ENCODE results near the gene TULP1. TPM values are rescaled to one million over a fixed set of nuclear protein-coding genes. Genes with fewer than 3 reads are reported as not detected.

The TULP1 gene
- total and polyA plus RNA-seq, 2 of the 8 experiments (the other 6 are each of a cell fraction or from before 2014, with no cell fraction given): 3.2 to 6.8 TPM

- no peak overlapping the region for H2AFZ ChIP-seq (ENCODE audit: low read length)
- H3K4ac ChIP-seq (replicated peaks; ENCODE audit: insufficient read length, low read depth, low read length): no peak overlapping the region
- no peak overlapping the region for H2AK5ac ChIP-seq (ENCODE audit: low read depth, low read length)
- DNase-seq (ENCODE audit: low read depth in 1 of 2, low spot score in 2 of 2) (no peak), FAIRE-seq (no peak)
- ChIA-PET CTCF (ENCODE audit: partially characterized antibody) (interaction anchor here (0.9 to 11.0 kb wide), 30 partner anchors 8 to 184 kb away, joined by 3 to 161 read pairs (median 6); partner anchors contain the start of genes DEF6, PPARD and RPL10A), POLR2A (ENCODE audit: partially characterized antibody) (interaction anchor here (1.2 to 12.4 kb wide), 2 partner anchors 23 to 189 kb away, joined by 3 to 197 read pairs; partner anchors contain the start of genes RPL10A and ZNF76)
- peaks cover 2 to 6% (median 5%) of the 10 kb centered on the region in 4 experiments; a peak in 5 of 7 replicates for H3K4me1 ChIP-seq (replicated peaks in 1 of 4; ENCODE audit: control insufficient read depth in 3 of 4, insufficient read depth in 4 of 4, low read length in 3 of 4)
- no peaks in the 10 kb centered on the region for H3K79me2 ChIP-seq (ENCODE audit: control insufficient read depth in 1 of 2, insufficient read depth in 2 of 2, low read length in 2 of 2)
- no peaks in the 10 kb centered on the region for H3K36me3 ChIP-seq (ENCODE audit: control insufficient read depth in 2 of 4, insufficient read depth in 4 of 4, low read length in 3 of 4)
- H2BK15ac ChIP-seq (ENCODE audit: low read length): no peak overlapping the region
- H3K79me1 ChIP-seq (ENCODE audit: low read depth, low read length): no peaks in the 10 kb centered on the region
- H3K4me3 ChIP-seq (ENCODE audit: extremely low read depth in 1 of 4, insufficient read depth in 2 of 4, low read depth in 3 of 4, low read length in 4 of 4): no peak overlapping the region
- H2BK120ac ChIP-seq (replicated peaks; ENCODE audit: low read depth, low read length): no peak overlapping the region
- H2BK12ac ChIP-seq (ENCODE audit: low read depth, low read length): no peak overlapping the region
- H3K9me3 ChIP-seq (ENCODE audit: insufficient read depth in 2 of 2, low read depth in 1 of 2, low read length in 1 of 2): no peaks in the 10 kb centered on the region
- peaks cover 8% of the 10 kb centered on the region; the same call in 1 of the 2 replicates for H3K23me2 ChIP-seq (ENCODE audit: low read depth, low read length)
- H3K14ac ChIP-seq (ENCODE audit: insufficient read length): no peak overlapping the region
- H2BK20ac ChIP-seq (ENCODE audit: low read length): no peak overlapping the region
- H4K20me1 ChIP-seq (replicated peaks in 1 of 2; ENCODE audit: control insufficient read depth in 1 of 2, insufficient read depth in 2 of 2, low read length in 2 of 2): peaks cover 0 to 2% of the 10 kb centered on the region in 2 experiments
- no peak overlapping the region for H4K5ac ChIP-seq (ENCODE audit: insufficient read length, low read depth, low read length)
- H3K9ac ChIP-seq (replicated peaks in 1 of 4; ENCODE audit: extremely low read depth in 1 of 4, low read depth in 3 of 4, low read length in 3 of 4): no peak overlapping the region
- H3K27me3 ChIP-seq (replicated peaks in 1 of 4; ENCODE audit: control insufficient read depth in 3 of 4, extremely low read depth in 1 of 4, insufficient read depth in 3 of 4, low read length in 3 of 4): no peaks in the 10 kb centered on the region
- H3K4me2 ChIP-seq (ENCODE audit: insufficient read depth in 1 of 2, low read depth in 2 of 2, low read length in 2 of 2): no peak overlapping the region
- no peak overlapping the region for H2BK5ac ChIP-seq (ENCODE audit: low read depth, low read length)
- H3K27ac ChIP-seq (ENCODE audit: low read depth, low read length): no peak overlapping the region
- no peak for TF ChIP-seq MAX (IDR thresholded peaks at IDR 0.05)
- TF ChIP-seq TBP (IDR thresholded peaks at IDR 0.05; ENCODE audit: low read depth, low read length): no peak
- TF ChIP-seq KDM1A (IDR thresholded peaks at IDR 0.05; ENCODE audit: borderline replicate concordance, low read length): no peak
- no peak overlapping the region for H3K18ac ChIP-seq (ENCODE audit: extremely low read depth, low read length)
- H3K56ac ChIP-seq (replicated peaks; ENCODE audit: insufficient read length, low read depth, low read length): no peak overlapping the region
- no peak overlapping the region for H4K91ac ChIP-seq (replicated peaks; ENCODE audit: insufficient read length, low read length)
- no peak overlapping the region for H3K23ac ChIP-seq (ENCODE audit: insufficient read length)
- H4K8ac ChIP-seq (ENCODE audit: extremely low read depth, insufficient read depth, low read length): no peak overlapping the region
- WGBS, 2 experiments (ENCODE audit: extremely low coverage in 1 of 2, insufficient coverage in 1 of 2, insufficient read length in 1 of 2, insufficient replicate concordance in 2 of 2, low coverage in 1 of 2, low lambda C conversion rate in 2 of 2, missing lambda C conversion rate in 1 of 2): 70% methylated on average over 7 of the region's 7 CpGs; no CpG with 5 or more reads in 1 of the 2 experiments
Observed at GRCh38 chr6:35448191-35448590, 64.5 kb downstream of the TULP1 start.

Small RNA genes within 50 kb of the gene (microRNA-seq; reads per million reads assigned to microRNA genes)
- 0 to 1.2 reads per million in 2 experiments for gene MIR7111 (ENCODE audit: borderline microRNAs expressed in 2 of 2, borderline number of aligned reads in 2 of 2, borderline replicate concordance in 1 of 2)

Small RNA genes within 50 kb of the gene (small RNA-seq; reads per million reads assigned to genes)
- gene MIR7111 (ENCODE audit: insufficient read depth): 0.69 reads per million

Other genes with a start within 250 kb of the TULP1 start
- 4.1 and 4.5 TPM in 2 replicates for gene DEF6, start 215.1 kb downstream of the TULP1 start, total RNA-seq (2021; fragmentation: NEBNext Ultra II Directional; extraction: Animal tissue kit (Norgen Biotek cat#: 25700))
- 3.3 and 4.8 TPM in 2 replicates for gene DEF6, start 215.1 kb downstream of the TULP1 start, polyA plus RNA-seq (2011; rRNA removed)
- 14.9 and 16.9 TPM in 2 replicates for gene PPARD, start 170.3 kb downstream of the TULP1 start, total RNA-seq (2021; fragmentation: NEBNext Ultra II Directional; extraction: Animal tissue kit (Norgen Biotek cat#: 25700))
- 14.6 and 18.9 TPM in 2 replicates for gene PPARD, start 170.3 kb downstream of the TULP1 start, polyA plus RNA-seq (2011; rRNA removed)
- 16.1 and 16.4 TPM in 2 replicates for gene FANCE, start 60.6 kb downstream of the TULP1 start, total RNA-seq (2021; fragmentation: NEBNext Ultra II Directional; extraction: Animal tissue kit (Norgen Biotek cat#: 25700))
- 17.0 and 19.2 TPM in 2 replicates for gene FANCE, start 60.6 kb downstream of the TULP1 start, polyA plus RNA-seq (2011; rRNA removed)
- gene RPL10A, start 44.5 kb downstream of the TULP1 start, total RNA-seq (2021; fragmentation: NEBNext Ultra II Directional; extraction: Animal tissue kit (Norgen Biotek cat#: 25700)): 1,893 and 1,923 TPM in 2 replicates
- 2,801 and 2,948 TPM in 2 replicates for gene RPL10A, start 44.5 kb downstream of the TULP1 start, polyA plus RNA-seq (2011; rRNA removed)
- gene TEAD3, start 15.8 kb downstream of the TULP1 start, total RNA-seq (2021; fragmentation: NEBNext Ultra II Directional; extraction: Animal tissue kit (Norgen Biotek cat#: 25700)): 27.0 and 28.7 TPM in 2 replicates
- 20.1 and 31.0 TPM in 2 replicates for gene TEAD3, start 15.8 kb downstream of the TULP1 start, polyA plus RNA-seq (2011; rRNA removed)
- 40.4 and 41.0 TPM in 2 replicates for gene FKBP5, start 176.0 kb upstream of the TULP1 start, total RNA-seq (2021; fragmentation: NEBNext Ultra II Directional; extraction: Animal tissue kit (Norgen Biotek cat#: 25700))
- 9.3 and 14.3 TPM in 2 replicates for gene FKBP5, start 176.0 kb upstream of the TULP1 start, polyA plus RNA-seq (2011; rRNA removed)
- gene ARMC12, start 224.1 kb upstream of the TULP1 start, total RNA-seq (2021; fragmentation: NEBNext Ultra II Directional; extraction: Animal tissue kit (Norgen Biotek cat#: 25700)): 0.78 and 0.86 TPM in 2 replicates
- gene ARMC12, start 224.1 kb upstream of the TULP1 start, polyA plus RNA-seq (2011; rRNA removed): 3.7 and 3.9 TPM in 2 replicates